GM23338 (cell line): Measurements from ENCODE around the gene S100A13. TPM values are rescaled to one million over a fixed set of nuclear protein-coding genes. Genes with fewer than 3 reads are reported as not detected.

Experiments used
- ATAC-seq: fragments of 200-7000 bp; cut with Tn5 transposase; 3 replicates; pipeline ENCODE4 v1.9.1; 2020
- DNase-seq: peaks from one replicate; pipeline ENCODE4 v3.0.0-alpha.2; 2015; ENCODE audit warnings: low spot score
- H2AFZ ChIP-seq: fragments of 200-600 bp; sonication (generic); 2 replicates; pipeline ENCODE4 v1.8.0; 2016; ENCODE audit warnings: antibody characterized with exemption, mild to moderate bottlenecking, moderate library complexity
- H3F3A ChIP-seq: fragments of 200-600 bp; sonication (generic); replicated peaks from 2 replicates; pipeline ENCODE4 v1.8.0; 2017; ENCODE audit warnings: antibody characterized with exemption, mixed run types, low read depth
- H3K27ac ChIP-seq: fragments of 200-600 bp; sonication (generic); 2 replicates; pipeline ENCODE4 v1.6.1; 2016; ENCODE audit warnings: low read depth
- H3K27me3 ChIP-seq: fragments of 200-600 bp; sonication (generic); 2 replicates; pipeline ENCODE4 v1.8.0; 2016; ENCODE audit warnings: mild to moderate bottlenecking, mixed run types, moderate library complexity; ENCODE audit not compliant: insufficient read depth
- H3K36me3 ChIP-seq: fragments of 200-600 bp; sonication (generic); 2 replicates; pipeline ENCODE4 v1.8.0; 2016; ENCODE audit warnings: mild to moderate bottlenecking; ENCODE audit not compliant: insufficient read depth
- H3K4me1 ChIP-seq: fragments of 200-600 bp; sonication (generic); 2 replicates; pipeline ENCODE4 v1.8.0; 2016; ENCODE audit warnings: mild to moderate bottlenecking, moderate library complexity; ENCODE audit not compliant: insufficient read depth
- H3K4me2 ChIP-seq: fragments of 200-600 bp; sonication (generic); 2 replicates; pipeline ENCODE4 v1.7.1; 2017; ENCODE audit warnings: mixed run types
- H3K4me3 ChIP-seq: fragments of 200-600 bp; sonication (generic); 2 replicates; pipeline ENCODE4 v1.6.1; 2016; ENCODE audit warnings: mixed run types
- H3K79me2 ChIP-seq: fragments of 200-600 bp; sonication (generic); replicated peaks from 2 replicates; pipeline ENCODE4 v1.8.0; 2017; ENCODE audit warnings: mild to moderate bottlenecking; ENCODE audit not compliant: insufficient read depth
- H3K9me2 ChIP-seq: fragments of 200-600 bp; sonication (generic); 2 replicates; pipeline ENCODE4 v1.8.0; 2017; ENCODE audit not compliant: insufficient read depth
- H4K20me1 ChIP-seq: fragments of 200-600 bp; sonication (generic); replicated peaks from 2 replicates; pipeline ENCODE4 v1.8.0; 2017; ENCODE audit warnings: mild to moderate bottlenecking; ENCODE audit not compliant: insufficient read depth
- H3K27ac Mint-ChIP-seq: 2 replicates; pipeline ENCODE4 v1.8.0; 2020; ENCODE audit warnings: inconsistent platforms, mild to moderate bottlenecking, moderate library complexity, mixed read lengths
- H3K27me3 Mint-ChIP-seq: 3 replicates; pipeline ENCODE4 v1.8.0; 2022; ENCODE audit warnings: low read depth, mild to moderate bottlenecking, moderate library complexity, mixed read lengths, inconsistent platforms; ENCODE audit not compliant: insufficient read depth, poor library complexity
- H3K36me3 Mint-ChIP-seq: 3 replicates; pipeline ENCODE4 v1.8.0; 2021; ENCODE audit warnings: low read depth, mild to moderate bottlenecking, inconsistent platforms, moderate library complexity, mixed read lengths
- H3K4me1 Mint-ChIP-seq: 3 replicates; pipeline ENCODE4 v1.8.0; 2020; ENCODE audit warnings: mild to moderate bottlenecking, inconsistent platforms, mixed read lengths
- H3K4me3 Mint-ChIP-seq: 3 replicates; pipeline ENCODE4 v1.8.0; 2021; ENCODE audit warnings: moderate library complexity, mild to moderate bottlenecking, inconsistent platforms, mixed read lengths
- H3K9me3 Mint-ChIP-seq: 3 replicates; pipeline ENCODE4 v1.8.0; 2020; ENCODE audit warnings: moderate library complexity, mild to moderate bottlenecking, inconsistent platforms, mixed read lengths
- CREB1 ChIP-seq: fragments of 250-450 bp; sonication (Bioruptor Pico); IDR thresholded peaks from 2 replicates; pipeline ENCODE4 v1.5.0; 2020; ENCODE audit warnings: low read depth, mild to moderate bottlenecking, moderate library complexity
- EZH2 ChIP-seq: fragments of 200-600 bp; sonication (generic); IDR thresholded peaks from one replicate; pipeline ENCODE4 v1.8.0; 2017; ENCODE audit warnings: antibody characterized with exemption, mild to moderate bottlenecking, low read depth; ENCODE audit not compliant: unreplicated experiment
- JUNB ChIP-seq: IDR thresholded peaks from one replicate; pipeline ENCODE4 v1.6.1; 2016; ENCODE audit warnings: antibody characterized with exemption; ENCODE audit not compliant: unreplicated experiment
- NANOG ChIP-seq: IDR thresholded peaks from 2 replicates; pipeline ENCODE4 v1.6.1; 2016; ENCODE audit warnings: antibody characterized with exemption, borderline replicate concordance
- REST ChIP-seq: IDR thresholded peaks from one replicate; pipeline ENCODE4 v1.6.1; 2018; ENCODE audit warnings: antibody characterized with exemption; ENCODE audit not compliant: unreplicated experiment
- ZNF114 ChIP-seq: fragments of 250-450 bp; sonication (Bioruptor Pico); IDR thresholded peaks from 2 replicates; pipeline ENCODE4 v1.5.0; 2020; ENCODE audit warnings: mild to moderate bottlenecking, moderate library complexity
- polyA plus RNA-seq: library from polyadenylated mRNA; unstranded; fragments of >200 nt; fragmentation: Nextera tagmentation; extraction: Ambion mirVana; gene quantifications from 2 replicates; pipeline ENCODE4 v1.2.1, GENCODE V29; 2016
- total RNA-seq: library from RNA; depleted of rRNA; stranded (reverse); fragments of >200 nt; shearing (Covaris generic); gene quantifications from 2 replicates; pipeline ENCODE4 v1.2.3, GENCODE V29; 2014
- TF ChIP-seq, protein P1 (sequence below), 2 experiments: fragments of 200-600 bp in 1 of 2; sonication (generic) in 1 of 2; conservative IDR thresholded peaks; 2 replicates each; pipeline versions ENCODE4 v1.5.1 to v1.6.1; 2016 to 2017; ENCODE audit warnings: antibody characterized with exemption in 2 of 2, low read depth in 2 of 2, mild to moderate bottlenecking in 2 of 2, moderate library complexity in 1 of 2
- TF ChIP-seq, protein P2 (sequence below): IDR thresholded peaks from 2 replicates; pipeline ENCODE4 v1.6.1; 2016; ENCODE audit warnings: antibody characterized with exemption

S100A13 gene
- total and polyA plus RNA-seq, 2 experiments from 2014 or later: 32.7 to 165 TPM

- TF ChIP-seq, protein P1, sequence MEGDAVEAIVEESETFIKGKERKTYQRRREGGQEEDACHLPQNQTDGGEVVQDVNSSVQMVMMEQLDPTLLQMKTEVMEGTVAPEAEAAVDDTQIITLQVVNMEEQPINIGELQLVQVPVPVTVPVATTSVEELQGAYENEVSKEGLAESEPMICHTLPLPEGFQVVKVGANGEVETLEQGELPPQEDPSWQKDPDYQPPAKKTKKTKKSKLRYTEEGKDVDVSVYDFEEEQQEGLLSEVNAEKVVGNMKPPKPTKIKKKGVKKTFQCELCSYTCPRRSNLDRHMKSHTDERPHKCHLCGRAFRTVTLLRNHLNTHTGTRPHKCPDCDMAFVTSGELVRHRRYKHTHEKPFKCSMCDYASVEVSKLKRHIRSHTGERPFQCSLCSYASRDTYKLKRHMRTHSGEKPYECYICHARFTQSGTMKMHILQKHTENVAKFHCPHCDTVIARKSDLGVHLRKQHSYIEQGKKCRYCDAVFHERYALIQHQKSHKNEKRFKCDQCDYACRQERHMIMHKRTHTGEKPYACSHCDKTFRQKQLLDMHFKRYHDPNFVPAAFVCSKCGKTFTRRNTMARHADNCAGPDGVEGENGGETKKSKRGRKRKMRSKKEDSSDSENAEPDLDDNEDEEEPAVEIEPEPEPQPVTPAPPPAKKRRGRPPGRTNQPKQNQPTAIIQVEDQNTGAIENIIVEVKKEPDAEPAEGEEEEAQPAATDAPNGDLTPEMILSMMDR (conservative IDR thresholded peaks at IDR 0.05; ENCODE audit: low read depth in 2 of 2): no peak
- TF ChIP-seq, protein P2, sequence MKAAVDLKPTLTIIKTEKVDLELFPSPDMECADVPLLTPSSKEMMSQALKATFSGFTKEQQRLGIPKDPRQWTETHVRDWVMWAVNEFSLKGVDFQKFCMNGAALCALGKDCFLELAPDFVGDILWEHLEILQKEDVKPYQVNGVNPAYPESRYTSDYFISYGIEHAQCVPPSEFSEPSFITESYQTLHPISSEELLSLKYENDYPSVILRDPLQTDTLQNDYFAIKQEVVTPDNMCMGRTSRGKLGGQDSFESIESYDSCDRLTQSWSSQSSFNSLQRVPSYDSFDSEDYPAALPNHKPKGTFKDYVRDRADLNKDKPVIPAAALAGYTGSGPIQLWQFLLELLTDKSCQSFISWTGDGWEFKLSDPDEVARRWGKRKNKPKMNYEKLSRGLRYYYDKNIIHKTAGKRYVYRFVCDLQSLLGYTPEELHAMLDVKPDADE: no peak
- TF ChIP-seq CREB1 (CRISPR knock-in tag): no peak
- no peak for TF ChIP-seq NANOG
Measured at GRCh38 chr1:153610811-153611301, 16.4 kb downstream of the S100A13 start (continued).

DNA sequence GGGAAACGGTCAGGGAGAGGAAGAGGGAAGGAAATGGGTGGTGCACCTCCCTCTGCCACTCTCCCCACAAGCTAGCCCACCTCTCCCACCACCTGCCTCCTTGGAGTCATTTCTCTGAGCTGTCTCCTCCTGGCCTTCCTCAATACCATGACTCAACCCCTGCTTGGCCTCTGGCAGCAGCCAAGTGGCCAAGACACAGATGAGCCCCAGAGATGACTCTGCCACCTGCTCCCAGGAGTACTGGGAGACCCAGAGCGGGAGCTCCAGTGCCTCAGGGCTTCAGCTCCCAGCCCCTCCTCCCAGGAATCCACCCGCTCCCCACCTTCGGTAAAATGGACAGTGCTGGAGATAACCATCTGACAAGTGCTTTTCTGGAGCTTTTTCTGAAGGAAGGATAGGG, 17.0 kb downstream of the S100A13 start:
- no peak overlapping the region for H3K4me3 ChIP-seq
- Mint-ChIP-seq H3K4me3 (no peak overlapping the region), H3K9me3 (no peaks in the 10 kb centered on the region), H3K36me3 (no peaks in the 10 kb centered on the region; the same call in 1 of the 3 replicates), H3K27me3 (peaks cover 13% of the 10 kb centered on the region), H3K27ac (no peak overlapping the region), H3K4me1 (peaks cover 52% of the 10 kb centered on the region)
- H3K36me3 ChIP-seq: no peaks in the 10 kb centered on the region
- H3K27me3 ChIP-seq: no peaks in the 10 kb centered on the region
- H3F3A ChIP-seq: no peaks in the 10 kb centered on the region; the same call in 1 of the 2 replicates
- H2AFZ ChIP-seq: no peak overlapping the region
- DNase-seq: no peak
- H4K20me1 ChIP-seq: no peaks in the 10 kb centered on the region
- H3K4me1 ChIP-seq: peaks cover 43% of the 10 kb centered on the region
- no peak overlapping the region for H3K27ac ChIP-seq
- ATAC-seq: no peak
- no peaks in the 10 kb centered on the region for H3K9me2 ChIP-seq
- no peak for TF ChIP-seq JUNB
- TF ChIP-seq REST: no peak
- TF ChIP-seq EZH2: no peak
- TF ChIP-seq ZNF114 (CRISPR knock-in tag): no peak
- no peak for TF ChIP-seq NANOG
- no peak for TF ChIP-seq CREB1 (CRISPR knock-in tag)
- TF ChIP-seq, protein P2: no peak
- no peak overlapping the region for H3K4me2 ChIP-seq
- H3K79me2 ChIP-seq: no peaks in the 10 kb centered on the region
